Measurements from ENCODE around the gene ABO. TPM values are rescaled to one million over a fixed set of nuclear protein-coding genes. Genes with fewer than 3 reads are reported as not detected.
"Not testable (repeated sequence)": the region's sequence is repeated elsewhere in the genome, so short reads cannot be mapped to it uniquely, and the experiment has no call there.

The ABO gene
- total and polyA plus RNA-seq, 2 donors (not counting 1 experiment from before 2014, with no cell fraction given): not detected

DNA sequence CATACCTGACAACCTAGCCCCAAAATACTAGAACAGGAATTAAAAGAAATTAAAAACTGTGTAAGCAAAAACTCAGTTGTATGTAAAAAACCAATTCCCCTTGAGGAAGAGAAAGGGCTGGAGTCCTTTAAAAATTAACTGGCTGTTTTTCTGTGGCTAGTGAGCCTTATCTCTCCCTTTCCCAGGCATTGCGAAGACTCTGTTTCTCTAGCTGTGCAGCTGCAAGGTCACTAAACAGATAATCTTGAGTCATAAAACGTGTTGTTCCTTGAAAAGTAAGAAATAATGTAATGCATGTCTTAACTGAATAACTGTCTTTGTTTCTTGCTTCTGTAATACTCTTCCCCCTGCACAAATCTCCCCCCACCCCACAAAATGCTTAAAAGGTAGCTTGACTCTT is 5.9 kb downstream of the ABO start:
- peaks cover 0 to 18% (median 0%) of the 10 kb centered on the region in 4 experiments for H3K27me3 ChIP-seq (replicated peaks in 1 of 4; ENCODE audit: control extremely low read depth in 1 of 4, control insufficient read depth in 3 of 4, insufficient read depth in 4 of 4, low read length in 3 of 4)
- ATAC-seq (ENCODE audit: low read depth); H2AFZ ChIP-seq (ENCODE audit: insufficient read depth, low read depth, low read length, poor library complexity, severe bottlenecking); intact Hi-C loops (cut with micrococcal nuclease); H3K4me1 ChIP-seq (ENCODE audit: control insufficient read depth in 2 of 2, insufficient read depth in 2 of 2, low read length in 2 of 2); H3K4me2 ChIP-seq (replicated peaks; ENCODE audit: low read depth, low read length, poor library complexity, severe bottlenecking); H3K9ac ChIP-seq (ENCODE audit: low read length); H3K27ac ChIP-seq (ENCODE audit: low read length in 2 of 2); H3K79me2 ChIP-seq (ENCODE audit: control insufficient read depth, insufficient read depth, low read length); H3K4me1 Mint-ChIP-seq; H4K20me1 ChIP-seq (ENCODE audit: control insufficient read depth, insufficient read depth, low read length, poor library complexity, severe bottlenecking); CTCF ChIA-PET; POLR2A ChIA-PET; H3K4me3 ChIP-seq (ENCODE audit: control extremely low read depth in 1 of 5, extremely low read depth in 1 of 5, insufficient read depth in 1 of 5, low read depth in 2 of 5, low read length in 4 of 5); H3K27ac Mint-ChIP-seq; H3K9me3 ChIP-seq (ENCODE audit: control extremely low read depth in 1 of 3, control insufficient read depth in 2 of 3, insufficient read depth in 1 of 3, low read length in 2 of 3); H3K36me3 ChIP-seq (replicated peaks in 1 of 2; ENCODE audit: control extremely low read depth in 1 of 2, control insufficient read depth in 1 of 2, extremely low read depth in 1 of 2, insufficient read depth in 2 of 2, low read length in 1 of 2); H3K9me3 Mint-ChIP-seq (ENCODE audit: insufficient read depth); H3K4me3 Mint-ChIP-seq; DNase-seq: not testable (repeated sequence)
- WGBS (ENCODE audit: insufficient coverage): no CpG with 5 or more reads among the region's 2 CpGs
- peaks cover 50% of the 10 kb centered on the region for H3K27me3 Mint-ChIP-seq

DNA sequence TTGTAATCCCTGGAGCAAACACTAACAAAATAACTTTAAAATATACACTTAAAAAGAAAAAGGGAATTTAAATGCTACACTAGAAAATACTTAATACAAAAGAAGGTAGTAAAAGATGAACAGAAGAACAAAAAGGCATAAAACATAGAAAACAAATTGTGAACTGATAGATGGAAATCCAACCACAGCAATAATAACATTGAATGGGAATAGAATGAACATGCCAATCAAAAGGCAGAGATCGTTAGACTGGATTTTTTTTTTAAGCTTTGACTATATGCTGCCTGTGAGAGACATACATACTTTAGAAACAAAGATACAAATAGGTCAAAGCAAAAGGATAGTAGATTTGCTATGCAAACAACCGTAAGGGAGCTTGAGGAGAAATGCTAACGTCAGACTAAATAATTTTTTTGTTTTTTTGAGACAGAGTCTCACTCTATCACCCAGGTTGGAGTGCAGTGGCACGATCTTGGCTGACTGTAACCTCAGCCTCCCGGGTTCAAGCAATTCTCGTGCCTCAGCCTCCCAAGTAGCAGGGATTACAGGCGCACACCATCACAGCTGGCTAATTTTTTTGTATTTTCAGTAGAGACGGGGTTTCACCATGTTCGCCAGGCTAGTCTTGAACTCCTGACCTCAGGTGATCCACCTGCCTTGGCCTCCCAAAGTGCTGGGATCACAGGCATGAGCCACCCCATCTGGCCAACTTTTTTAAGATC is 6.5 kb downstream of the ABO start:
- no peak for TF ChIP-seq EZH2 (IDR thresholded peaks at IDR 0.05; ENCODE audit: borderline replicate concordance, insufficient read depth, low read depth, low read length, poor library complexity, severe bottlenecking)
- TF ChIP-seq, protein P1, sequence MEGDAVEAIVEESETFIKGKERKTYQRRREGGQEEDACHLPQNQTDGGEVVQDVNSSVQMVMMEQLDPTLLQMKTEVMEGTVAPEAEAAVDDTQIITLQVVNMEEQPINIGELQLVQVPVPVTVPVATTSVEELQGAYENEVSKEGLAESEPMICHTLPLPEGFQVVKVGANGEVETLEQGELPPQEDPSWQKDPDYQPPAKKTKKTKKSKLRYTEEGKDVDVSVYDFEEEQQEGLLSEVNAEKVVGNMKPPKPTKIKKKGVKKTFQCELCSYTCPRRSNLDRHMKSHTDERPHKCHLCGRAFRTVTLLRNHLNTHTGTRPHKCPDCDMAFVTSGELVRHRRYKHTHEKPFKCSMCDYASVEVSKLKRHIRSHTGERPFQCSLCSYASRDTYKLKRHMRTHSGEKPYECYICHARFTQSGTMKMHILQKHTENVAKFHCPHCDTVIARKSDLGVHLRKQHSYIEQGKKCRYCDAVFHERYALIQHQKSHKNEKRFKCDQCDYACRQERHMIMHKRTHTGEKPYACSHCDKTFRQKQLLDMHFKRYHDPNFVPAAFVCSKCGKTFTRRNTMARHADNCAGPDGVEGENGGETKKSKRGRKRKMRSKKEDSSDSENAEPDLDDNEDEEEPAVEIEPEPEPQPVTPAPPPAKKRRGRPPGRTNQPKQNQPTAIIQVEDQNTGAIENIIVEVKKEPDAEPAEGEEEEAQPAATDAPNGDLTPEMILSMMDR (IDR thresholded peaks at IDR 0.05): no peak
- Histone ChIP-seq H3K27ac (ENCODE audit: low read length in 2 of 2) (no peak overlapping the region), H4K20me1 (ENCODE audit: control insufficient read depth, insufficient read depth, low read length, poor library complexity, severe bottlenecking) (no peaks in the 10 kb centered on the region), H3K4me3 (ENCODE audit: control extremely low read depth in 1 of 5, extremely low read depth in 1 of 5, insufficient read depth in 1 of 5, low read depth in 2 of 5, low read length in 4 of 5) (no peak overlapping the region), H3K4me2 (replicated peaks; ENCODE audit: low read depth, low read length, poor library complexity, severe bottlenecking) (no peak overlapping the region), H3K9ac (ENCODE audit: low read length) (no peak overlapping the region), H3K79me2 (ENCODE audit: control insufficient read depth, insufficient read depth, low read length) (no peaks in the 10 kb centered on the region), H3K9me3 (ENCODE audit: control extremely low read depth in 1 of 3, control insufficient read depth in 2 of 3, insufficient read depth in 1 of 3, low read length in 2 of 3) (no peaks in the 10 kb centered on the region), H2AFZ (ENCODE audit: insufficient read depth, low read depth, low read length, poor library complexity, severe bottlenecking) (no peak overlapping the region), H3K4me1 (ENCODE audit: control insufficient read depth in 2 of 2, insufficient read depth in 2 of 2, low read length in 2 of 2) (no peaks in the 10 kb centered on the region), H3K36me3 (replicated peaks in 1 of 2; ENCODE audit: control extremely low read depth in 1 of 2, control insufficient read depth in 1 of 2, extremely low read depth in 1 of 2, insufficient read depth in 2 of 2, low read length in 1 of 2) (no peaks in the 10 kb centered on the region), H3K27me3 (replicated peaks in 1 of 4; ENCODE audit: control extremely low read depth in 1 of 4, control insufficient read depth in 3 of 4, insufficient read depth in 4 of 4, low read length in 3 of 4) (peaks cover 0 to 11% (median 0%) of the 10 kb centered on the region in 4 experiments)
- H3K4me3 Mint-ChIP-seq: no peak overlapping the region
- ChIA-PET CTCF (no interaction called here), POLR2A (no interaction called here)
- H3K9me3 Mint-ChIP-seq (ENCODE audit: insufficient read depth): no peaks in the 10 kb centered on the region
- DNase-seq: no peak
- peaks cover 49% of the 10 kb centered on the region for H3K27me3 Mint-ChIP-seq
- intact Hi-C loops (cut with micrococcal nuclease): no loop called here
- H3K4me1 Mint-ChIP-seq: no peaks in the 10 kb centered on the region
- WGBS (ENCODE audit: insufficient coverage): 75% methylated on average over 4 of the region's 9 CpGs
- ATAC-seq (ENCODE audit: low read depth): no peak
- H3K27ac Mint-ChIP-seq: no peak overlapping the region

Measured in B cell (primary cell).